Pancreas (tissue), 10 donors: ENCODE data around the gene TRPC4. TPM values are rescaled to one million over a fixed set of nuclear protein-coding genes. Genes with fewer than 3 reads are reported as not detected.
A peak's percentile ranks its signal among the peaks of the same experiment; 100 is the strongest.

ENCODE experiments used
- ATAC-seq, 4 donors: fragments of 200-7000 bp; cut with Tn5 transposase; one replicate each; pipeline versions ENCODE4 v1.8.0 to v1.9.1; 2020; ENCODE audit warnings: mild to moderate bottlenecking in 4 of 4, moderate library complexity in 4 of 4
- DNase-seq, 6 donors: peaks; one replicate each; pipeline ENCODE4 v3.0.0-alpha.2; 2020
- FAIRE-seq: peaks from 2 replicates; lab custom pipeline; 2012; peaks lifted over from hg19 to GRCh38; lab: Jason Lieb, UNC
- H3K27ac ChIP-seq, 4 donors: fragments of 200-600 bp; sonication (generic); 1 replicate in 3 of 4; 2 replicates in 1 of 4; pipeline versions ENCODE4 v1.5.0 to v1.8.0; 2020
- H3K27me3 ChIP-seq, 4 donors: fragments of 200-600 bp; one replicate each; pipeline ENCODE4 v1.8.0; 2021
- H3K36me3 ChIP-seq, 3 donors: fragments of 200-600 bp; sonication (generic) in 1 of 3; one replicate each; pipeline versions ENCODE4 v1.5.0 to v1.8.0; 2020 to 2021
- H3K4me1 ChIP-seq, 3 donors: fragments of 200-600 bp; one replicate each; pipeline ENCODE4 v1.8.0; 2021
- H3K4me3 ChIP-seq, 4 donors: fragments of 200-600 bp; sonication (generic) in 2 of 4; one replicate each; pipeline versions ENCODE4 v1.5.0 to v1.8.0; 2020 to 2021
- H3K9me3 ChIP-seq, 4 donors: fragments of 200-600 bp; one replicate each; pipeline ENCODE4 v1.8.0; 2021
- CTCF ChIP-seq, 4 donors: fragments of 200-600 bp; sonication (generic) in 3 of 4; IDR thresholded peaks; one replicate each; pipeline versions ENCODE4 v1.5.0 to v1.8.0; 2021; ENCODE audit warnings: antibody characterized with exemption in 4 of 4
- WGBS, 2 donors: extraction: QIAGEN DNeasy Blood & Tissue Kit; methylation state at CpG; one replicate each; pipeline ENCODE4 v1.1.7; 2013; 5-methylcytosine and 5-hydroxymethylcytosine counted together
- intact Hi-C, 3 donors: fragments of 100-400 bp; cut with DNase I; formaldehyde crosslinking; loops; one replicate each; pipeline versions ENCODE4 v1.11.1 to v1.14.2; 2022
- polyA plus RNA-seq, 2 donors: library from polyadenylated mRNA; stranded (reverse); fragments of 200-250 nt; gene quantifications; one replicate each; pipeline ENCODE4 v1.2.3, GENCODE V29; 2013
- total RNA-seq, 6 donors: library from RNA; stranded (reverse); fragmentation: NEBNext Ultra II Directional in 4 of 6; extraction: Animal tissue kit (Norgen Biotek cat#: 25700) in 4 of 6; gene quantifications; one replicate each; pipeline versions ENCODE4 v1.2.1 to v1.2.4, GENCODE V29; 2021 to 2023
- donor health status: healthy with polysubstance abuse.
- donor health status: DM: no; HTN: no; CAD: no; lungs with moderate emphysema.
- donor health status: DM: no; HTN: no; CAD: no.
- donor health status: control.
- donor health status: control.
- donor health status: Bipolar disorder and iron deficiency.
- donor health status: DM: yes; HTN: yes; CAD: no.
- donor health status: DM: no; HTN: no; CAD: no.
- donor health status: DM: no; HTN: no; CAD: no.
- donor health status: DM: yes; HTN: yes; CAD: no.

TRPC4 gene
- total and polyA plus RNA-seq, 8 donors, result 0.32 to 1.7 (median 0.62) TPM

- ATAC-seq (no peak), FAIRE-seq (no peak), DNase-seq (no peak)
- Histone ChIP-seq H3K36me3 (no peaks in the 10 kb centered on the region), H3K27me3 (no peaks in the 10 kb centered on the region), H3K4me1 (no peaks in the 10 kb centered on the region), H3K27ac (no peak overlapping the region), H3K9me3 (no peaks in the 10 kb centered on the region), H3K4me3 (no peak overlapping the region)
- intact Hi-C loops, result no loop called here
- WGBS, 2 donors, result 54 to 71% methylated on average over 4 of the region's 4 CpGs
- TF ChIP-seq CTCF (IDR thresholded peaks at IDR 0.05), result no peak
Observed at GRCh38 chr13:37889820-37890219, 20.2 kb upstream of the TRPC4 start.

- Histone ChIP-seq H3K9me3 (no peaks in the 10 kb centered on the region), H3K4me3 (no peak overlapping the region), H3K4me1 (no peaks in the 10 kb centered on the region), H3K27ac (no peak overlapping the region), H3K27me3 (no peaks in the 10 kb centered on the region), H3K36me3 (no peaks in the 10 kb centered on the region)
- WGBS, 2 donors, result 60 to 67% methylated on average over 2 of the region's 2 CpGs
- no peak for ATAC-seq
- intact Hi-C loops, result no loop called here
- DNase-seq, result no peak
- no peak for FAIRE-seq
- TF ChIP-seq CTCF (IDR thresholded peaks at IDR 0.05), result no peak
Observed at GRCh38 chr13:37889102-37889501, 19.5 kb upstream of the TRPC4 start.

DNA sequence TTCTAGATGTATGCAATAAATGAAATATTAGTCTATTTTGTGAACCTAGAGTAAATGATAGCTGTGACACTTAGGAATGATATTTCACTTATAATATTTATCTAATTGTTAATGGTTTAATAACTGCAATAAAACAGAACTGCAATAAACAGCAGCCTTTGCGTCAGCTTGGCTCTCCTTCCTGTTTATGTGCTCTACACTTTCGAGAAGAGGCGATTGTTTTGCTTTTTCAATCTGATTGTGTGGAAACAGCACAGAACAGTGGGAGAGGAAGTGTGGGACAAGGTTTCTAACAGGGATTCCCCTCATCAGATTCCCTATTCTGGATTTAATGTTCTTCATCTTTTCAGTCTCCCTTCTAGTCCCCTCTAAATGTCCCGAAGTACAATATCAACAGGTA, 17.3 kb upstream of the TRPC4 start:
- WGBS, 2 donors, result 47 to 60% methylated on average over 4 of the region's 4 CpGs
- Histone ChIP-seq H3K4me1 (no peaks in the 10 kb centered on the region), H3K36me3 (no peaks in the 10 kb centered on the region), H3K27ac (peak overlapping the region in 2 of 4 donors; percentile 12 to 26), H3K27me3 (no peaks in the 10 kb centered on the region), H3K4me3 (no peak overlapping the region), H3K9me3 (no peaks in the 10 kb centered on the region)
- intact Hi-C loops, result no loop called here
- ATAC-seq, result peak in 2 of 4 donors; percentile 20 to 29
- no peak for DNase-seq
- no peak for TF ChIP-seq CTCF (IDR thresholded peaks at IDR 0.05)
- FAIRE-seq, result no peak

DNA sequence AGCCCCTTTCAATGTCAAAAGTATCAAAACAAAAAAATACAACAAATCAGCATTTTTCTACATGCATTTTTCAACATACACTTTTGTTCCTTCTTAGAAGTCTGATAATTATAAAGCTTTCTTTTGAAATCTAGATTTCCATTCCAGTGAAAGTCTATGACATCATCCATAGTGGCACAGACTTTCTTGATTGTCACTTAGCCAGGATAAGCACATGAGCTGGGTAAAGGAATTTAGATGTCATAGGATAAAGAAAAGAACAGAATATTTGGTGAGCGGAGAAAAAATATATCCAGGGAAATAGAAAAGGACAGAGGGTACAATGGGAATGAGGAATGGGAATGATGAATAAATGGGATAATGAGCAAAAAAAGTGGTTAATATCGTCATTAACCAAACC, 15.1 kb upstream of the TRPC4 start:
- ATAC-seq (no peak), FAIRE-seq (no peak), DNase-seq (no peak)
- Histone ChIP-seq H3K9me3 (no peaks in the 10 kb centered on the region), H3K36me3 (no peaks in the 10 kb centered on the region), H3K4me1 (no peaks in the 10 kb centered on the region), H3K4me3 (no peak overlapping the region), H3K27me3 (peaks cover 0 to 5% (median 0%) of the 10 kb centered on the region in 4 donors), H3K27ac (no peak overlapping the region)
- intact Hi-C loops, result no loop called here
- TF ChIP-seq CTCF (IDR thresholded peaks at IDR 0.05), result no peak
- 79 to 88% methylated on average over 2 of the region's 2 CpGs for WGBS, 2 donors

DNA sequence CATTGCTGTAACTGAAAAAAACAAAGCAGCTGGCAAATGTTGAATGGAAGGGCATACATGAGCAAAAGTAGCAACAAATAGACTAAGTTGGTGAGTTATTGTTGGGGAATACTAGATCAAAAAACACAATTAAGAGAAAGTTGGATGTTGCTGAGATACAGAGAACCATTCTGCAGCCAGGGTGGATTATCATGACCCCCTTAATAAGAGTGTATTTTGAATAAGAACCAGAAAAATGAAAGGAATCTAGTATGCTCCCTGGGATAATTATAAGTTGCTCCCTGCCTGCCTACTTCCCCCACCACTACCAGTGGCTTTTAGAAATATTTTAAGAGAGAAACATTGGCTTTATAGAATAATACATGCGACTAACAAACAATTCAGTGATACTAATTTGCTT, 14.5 kb upstream of the TRPC4 start:
- no peaks in the 10 kb centered on the region for H3K4me1 ChIP-seq
- DNase-seq (no peak), ATAC-seq (no peak), FAIRE-seq (no peak)
- no peak for TF ChIP-seq CTCF (IDR thresholded peaks at IDR 0.05)
- H3K27me3 ChIP-seq, result peaks cover 0 to 5% (median 0%) of the 10 kb centered on the region in 4 donors
- no peaks in the 10 kb centered on the region for H3K36me3 ChIP-seq
- H3K9me3 ChIP-seq, result no peaks in the 10 kb centered on the region
- intact Hi-C loops, result no loop called here
- 81% methylated on average over 1 of the region's 1 CpG for WGBS, 2 donors
- no peak overlapping the region for H3K27ac ChIP-seq
- H3K4me3 ChIP-seq, result no peak overlapping the region
